PFSK-1 (cell line): ENCODE measurements around the gene KRTCAP2.

Source experiments
- FOXP2 ChIP-seq: optimal IDR thresholded peaks from 2 replicates; pipeline ENCODE3; 2011; ENCODE audit warnings: borderline replicate concordance, control low read depth, inconsistent platforms; ENCODE audit not compliant: insufficient read depth; ENCODE audit errors: extremely low read length, extremely low read depth
- POLR2AphosphoS5 ChIP-seq: IDR thresholded peaks from 2 replicates; pipeline ENCODE4 v1.6.1; 2012; ENCODE audit warnings: low read depth, mild to moderate bottlenecking, control low read depth, low read length, moderate library complexity
- REST ChIP-seq, 2 experiments: IDR thresholded peaks; 2 replicates each; pipeline versions ENCODE4 v1.6.1 to v1.8.0; 2011 to 2012; ENCODE audit warnings: low read depth in 2 of 2, low read length in 2 of 2, control low read depth in 1 of 2, inconsistent platforms in 1 of 2, mild to moderate bottlenecking in 1 of 2, moderate library complexity in 1 of 2; ENCODE audit not compliant: insufficient read depth in 1 of 2
- SIN3A ChIP-seq: IDR thresholded peaks from 2 replicates; pipeline ENCODE4 v1.6.1; 2012; ENCODE audit warnings: mild to moderate bottlenecking, low read length, moderate library complexity, borderline replicate concordance; ENCODE audit not compliant: insufficient read depth
- TAF1 ChIP-seq: IDR thresholded peaks from 2 replicates; pipeline ENCODE4 v1.6.1; 2012; ENCODE audit warnings: low read length, control low read depth, borderline replicate concordance; ENCODE audit not compliant: insufficient read depth

KRTCAP2 gene

GRCh38 chr1:155186794-155187455 is 13.8 kb upstream of the KRTCAP2 start:
- TF ChIP-seq REST (IDR thresholded peaks at IDR 0.05; ENCODE audit: insufficient read depth in 1 of 2, low read depth in 2 of 2, low read length in 2 of 2) (no peak), FOXP2 (no peak), POLR2AphosphoS5 (no peak), SIN3A (no peak), TAF1 (no peak)

- TF ChIP-seq POLR2AphosphoS5 (no peak), FOXP2 (no peak), SIN3A (no peak), TAF1 (no peak), REST (IDR thresholded peaks at IDR 0.05; ENCODE audit: insufficient read depth in 1 of 2, low read depth in 2 of 2, low read length in 2 of 2) (no peak)
These were observed 13.1 kb upstream of the KRTCAP2 start for GRCh38 chr1:155186067-155186793.

GRCh38 chr1:155185783-155186066 is 12.6 kb upstream of the KRTCAP2 start:
- no peak for TF ChIP-seq TAF1
- no peak for TF ChIP-seq FOXP2
- TF ChIP-seq POLR2AphosphoS5: no peak
- no peak for TF ChIP-seq SIN3A
- no peak for TF ChIP-seq REST (IDR thresholded peaks at IDR 0.05; ENCODE audit: insufficient read depth in 1 of 2, low read depth in 2 of 2, low read length in 2 of 2)

GRCh38 chr1:155184835-155185782 is 12.0 kb upstream of the KRTCAP2 start:
- TF ChIP-seq TAF1 (no peak), FOXP2 (no peak), SIN3A (no peak), POLR2AphosphoS5 (no peak), REST (IDR thresholded peaks at IDR 0.05; ENCODE audit: insufficient read depth in 1 of 2, low read depth in 2 of 2, low read length in 2 of 2) (no peak)
